ENCODE results near the gene GRM7. TPM values are rescaled to one million over a fixed set of nuclear protein-coding genes. Genes with fewer than 3 reads are reported as not detected.

Gene GRM7
- polyA plus RNA-seq, 1 donor = 3.3 TPM

- DNase-seq = no peak
These were observed 285.6 kb downstream of the GRM7 start for GRCh38 chr3:7146529-7146928.

GRCh38 chr3:7158516-7158915, 297.6 kb downstream of the GRM7 start:
- no peak for DNase-seq

- no peak for DNase-seq
These were observed 299.8 kb downstream of the GRM7 start for GRCh38 chr3:7160689-7161088.

GRCh38 chr3:7166460-7166859, 305.5 kb downstream of the GRM7 start:
- DNase-seq = no peak

- no peak for DNase-seq
These were observed 310.6 kb downstream of the GRM7 start for GRCh38 chr3:7171493-7171892.

GRCh38 chr3:7172996-7173395, 312.1 kb downstream of the GRM7 start:
- DNase-seq = no peak

- no peak for DNase-seq
These were observed 327.6 kb downstream of the GRM7 start for GRCh38 chr3:7188551-7188950.

- DNase-seq = no peak
These were observed 329.2 kb downstream of the GRM7 start for GRCh38 chr3:7190095-7190494.

GRCh38 chr3:7193269-7193668, 332.4 kb downstream of the GRM7 start:
- no peak for DNase-seq

- no peak for DNase-seq
These were observed 333.3 kb downstream of the GRM7 start for GRCh38 chr3:7194071-7194835.

GRCh38 chr3:7195934-7196333, 335.0 kb downstream of the GRM7 start:
- no peak for DNase-seq

- DNase-seq = no peak
These were observed 340.9 kb downstream of the GRM7 start for GRCh38 chr3:7201784-7202183.

GRCh38 chr3:7203969-7204847, 343.3 kb downstream of the GRM7 start:
- DNase-seq = no peak

- DNase-seq = no peak
These were observed 343.9 kb downstream of the GRM7 start for GRCh38 chr3:7204848-7205156.

- DNase-seq = no peak
These were observed 344.6 kb downstream of the GRM7 start for GRCh38 chr3:7205535-7205934.

- no peak for DNase-seq
These were observed 345.0 kb downstream of the GRM7 start for GRCh38 chr3:7205962-7206361.

- DNase-seq = no peak
These were observed 346.2 kb downstream of the GRM7 start for GRCh38 chr3:7207125-7207524.

GRCh38 chr3:7207928-7208327, 347.0 kb downstream of the GRM7 start:
- no peak for DNase-seq

- no peak for DNase-seq
These were observed 348.2 kb downstream of the GRM7 start for GRCh38 chr3:7209098-7209497.

GRCh38 chr3:7211740-7212139, 350.8 kb downstream of the GRM7 start:
- DNase-seq = no peak

GRCh38 chr3:7215706-7216105, 354.8 kb downstream of the GRM7 start:
- DNase-seq = no peak

GRCh38 chr3:7226393-7226792, 365.5 kb downstream of the GRM7 start:
- no peak for DNase-seq

GRCh38 chr3:7238565-7239295, 377.8 kb downstream of the GRM7 start:
- no peak for DNase-seq

Data from left kidney (tissue), 2 donors.